CD8-positive, alpha-beta memory T cell (primary cell): ENCODE data around the gene CYP27A1. TPM values are rescaled to one million over a fixed set of nuclear protein-coding genes. Genes with fewer than 3 reads are reported as not detected.
A peak's percentile ranks its signal among the peaks of the same experiment; 100 is the strongest.

Source experiments
- CTCF ChIA-PET: fragments of 350-600 bp; sonication (Branson Sonifier 250); formaldehyde crosslinking; loops from one replicate; lab custom pipeline; 2021; ENCODE audit warnings: antibody characterized with exemption; lab: Charles Lee
- POLR2A ChIA-PET: fragments of 350-600 bp; sonication (Branson Sonifier 250); formaldehyde crosslinking; loops from one replicate; lab custom pipeline; 2021; ENCODE audit warnings: antibody characterized with exemption; lab: Charles Lee
- DNase-seq, 5 donors: peaks; one replicate each; pipeline versions ENCODE4 v3.0.0 to v3.0.0-alpha.2; 2020 to 2022; ENCODE audit warnings: mixed read lengths in 1 of 5
- H3K27ac ChIP-seq: one replicate; pipeline ENCODE4 v1.7.0; 2013; ENCODE audit warnings: low read depth, mild to moderate bottlenecking, low read length, moderate library complexity
- H3K27me3 ChIP-seq: 2 replicates; pipeline ENCODE4 v1.7.0; 2013; ENCODE audit warnings: low read length, mild to moderate bottlenecking; ENCODE audit not compliant: insufficient read depth, poor library complexity, severe bottlenecking
- H3K36me3 ChIP-seq: 2 replicates; pipeline ENCODE4 v1.7.0; 2013; ENCODE audit warnings: mild to moderate bottlenecking, low read length, moderate library complexity; ENCODE audit not compliant: insufficient read depth
- H3K4me1 ChIP-seq: 2 replicates; pipeline ENCODE4 v1.7.0; 2013; ENCODE audit warnings: mild to moderate bottlenecking, low read length, moderate library complexity; ENCODE audit not compliant: insufficient read depth
- H3K4me3 ChIP-seq: 2 replicates; pipeline ENCODE4 v1.7.0; 2013; ENCODE audit warnings: mild to moderate bottlenecking, low read length
- H3K9me3 ChIP-seq: 2 replicates; pipeline ENCODE4 v1.7.0; 2013; ENCODE audit warnings: mild to moderate bottlenecking, low read length
- H3K27ac Mint-ChIP-seq, 8 donors: one replicate each; pipeline ENCODE4 v1.8.0; 2020 to 2021; ENCODE audit warnings: mixed read lengths in 8 of 8, mild to moderate bottlenecking in 6 of 8, inconsistent platforms in 3 of 8, moderate library complexity in 3 of 8
- H3K27me3 Mint-ChIP-seq, 2 donors: one replicate each; pipeline ENCODE4 v1.8.0; 2020 to 2021; ENCODE audit warnings: mixed read lengths in 2 of 2, mild to moderate bottlenecking in 1 of 2, moderate library complexity in 1 of 2
- H3K36me3 Mint-ChIP-seq, 3 donors: one replicate each; pipeline ENCODE4 v1.8.0; 2020 to 2021; ENCODE audit warnings: mixed read lengths in 3 of 3, inconsistent platforms in 1 of 3, mild to moderate bottlenecking in 1 of 3
- H3K4me1 Mint-ChIP-seq, 3 donors: one replicate each; pipeline ENCODE4 v1.8.0; 2020 to 2021; ENCODE audit warnings: mixed read lengths in 3 of 3, inconsistent platforms in 1 of 3, mild to moderate bottlenecking in 1 of 3
- H3K4me3 Mint-ChIP-seq, 7 donors: one replicate each; pipeline ENCODE4 v1.8.0; 2020 to 2021; ENCODE audit warnings: mixed read lengths in 7 of 7, mild to moderate bottlenecking in 6 of 7, moderate library complexity in 4 of 7, inconsistent platforms in 2 of 7
- H3K9me3 Mint-ChIP-seq, 5 donors: one replicate each; pipeline ENCODE4 v1.8.0; 2020 to 2022; ENCODE audit warnings: mixed read lengths in 5 of 5, mild to moderate bottlenecking in 3 of 5, moderate library complexity in 2 of 5, inconsistent platforms in 1 of 5
- polyA plus RNA-seq: library from polyadenylated mRNA; unstranded; fragments of 300-500 nt; fragmentation: Illumina TruSeq; gene quantifications from one replicate; pipeline ENCODE4 v1.2.3, GENCODE V29; 2021
- total RNA-seq, 2 experiments: library from RNA; stranded (reverse); gene quantifications; one replicate each; pipeline ENCODE4 v1.2.3, GENCODE V29; 2021

CYP27A1 gene
- total RNA-seq (1 to 10 TPM; 1.2 TPM), polyA plus RNA-seq (not detected)

DNA sequence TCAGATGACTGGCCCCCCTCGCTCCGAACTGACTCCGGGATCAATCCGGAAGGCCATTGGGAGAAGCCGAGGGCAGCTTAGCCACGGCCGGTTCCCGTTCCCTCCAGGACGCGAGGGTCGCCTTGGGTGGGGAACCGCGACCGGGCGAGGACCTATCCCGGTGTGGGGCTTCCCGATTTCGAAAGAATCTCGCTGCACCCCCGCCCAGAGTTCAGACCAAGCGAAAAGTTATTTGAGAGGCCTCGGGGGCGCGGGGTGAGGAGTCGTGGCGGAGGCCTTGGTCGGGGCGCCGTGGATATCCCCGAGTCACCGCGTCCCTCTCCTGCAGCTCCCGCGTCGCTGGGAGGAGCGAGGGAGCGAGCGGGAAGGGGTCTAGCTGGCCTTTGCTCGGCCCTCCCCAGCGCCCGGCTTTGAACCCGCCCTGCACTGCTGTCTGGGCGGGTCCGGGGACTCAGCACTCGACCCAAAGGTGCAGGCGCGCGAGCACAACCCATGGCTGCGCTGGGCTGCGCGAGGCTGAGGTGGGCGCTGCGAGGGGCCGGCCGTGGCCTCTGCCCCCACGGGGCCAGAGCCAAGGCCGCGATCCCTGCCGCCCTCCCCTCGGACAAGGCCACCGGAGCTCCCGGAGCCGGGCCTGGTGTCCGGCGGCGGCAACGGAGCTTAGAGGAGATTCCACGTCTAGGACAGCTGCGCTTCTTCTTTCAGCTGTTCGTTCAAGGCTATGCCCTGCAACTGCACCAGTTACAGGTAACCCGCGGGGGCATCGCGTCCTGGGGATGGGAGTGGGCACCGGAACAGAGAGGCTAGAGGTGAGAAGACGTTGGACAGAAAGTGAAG is at the start of gene CYP27A1:
TSS of gene CYP27A1 (plus strand) at position 457 of the 837 bp plus-strand sequence. CDS start at position 493, 36 bp downstream.
- H3K4me3 ChIP-seq = no peak within 1 kb of the TSS
- POLR2A ChIA-PET = no interaction called here
- Mint-ChIP-seq H3K4me3 (peak within 1 kb of the TSS in 2 of 7 donors; percentile 3 to 31), H3K27me3 (peaks cover 31 to 52% of the 10 kb centered on the region in 2 donors), H3K9me3 (peaks cover 6 to 15% (median 10%) of the 10 kb centered on the region in 5 donors), H3K27ac (peak within 1 kb of the TSS in 1 of 8 donors; percentile 2), H3K4me1 (peaks cover 0 to 6% (median 1%) of the 10 kb centered on the region in 3 donors), H3K36me3 (peaks cover 7 to 26% (median 11%) of the 10 kb centered on the region in 3 donors)
- no peaks in the 10 kb centered on the region for H3K4me1 ChIP-seq
- peaks cover 9% of the 10 kb centered on the region for H3K27me3 ChIP-seq
- H3K27ac ChIP-seq = no peak within 1 kb of the TSS
- H3K36me3 ChIP-seq = no peaks in the 10 kb centered on the region
- CTCF ChIA-PET = no interaction called here
- no peaks in the 10 kb centered on the region for H3K9me3 ChIP-seq
- DNase-seq = no peak

- H3K4me1 Mint-ChIP-seq = peaks cover 12 to 33% (median 32%) of the 10 kb centered on the region in 3 donors
- peaks cover 2 to 45% (median 17%) of the 10 kb centered on the region in 3 donors for H3K36me3 Mint-ChIP-seq
- no peak overlapping the region for H3K4me3 ChIP-seq
- H3K9me3 ChIP-seq = no peaks in the 10 kb centered on the region
- H3K27ac Mint-ChIP-seq = peak overlapping the region in 1 of 8 donors; percentile 17
- DNase-seq = no peak
- no peaks in the 10 kb centered on the region for H3K4me1 ChIP-seq
- POLR2A ChIA-PET = no interaction called here
- H3K27ac ChIP-seq = no peak overlapping the region
- no peaks in the 10 kb centered on the region for H3K27me3 Mint-ChIP-seq
- H3K36me3 ChIP-seq = peaks cover 6% of the 10 kb centered on the region
- no peaks in the 10 kb centered on the region for H3K27me3 ChIP-seq
- H3K9me3 Mint-ChIP-seq = peaks cover under 1 to 1% (median 1%) of the 10 kb centered on the region in 5 donors
- CTCF ChIA-PET = no interaction called here
- H3K4me3 Mint-ChIP-seq = no peak overlapping the region
These were observed 49.2 kb upstream of the CYP27A1 start for GRCh38 chr2:218732761-218733158.

- ChIA-PET POLR2A (no interaction called here), CTCF (no interaction called here)
- H3K27ac Mint-ChIP-seq = peak overlapping the region in 5 of 8 donors; percentile 31 to 68 (median 50)
- peaks cover 5 to 49% (median 21%) of the 10 kb centered on the region in 3 donors for H3K36me3 Mint-ChIP-seq
- Histone ChIP-seq H3K27ac (no peak overlapping the region), H3K36me3 (peaks cover 11% of the 10 kb centered on the region), H3K4me3 (no peak overlapping the region), H3K4me1 (no peaks in the 10 kb centered on the region), H3K27me3 (no peaks in the 10 kb centered on the region), H3K9me3 (no peaks in the 10 kb centered on the region)
- H3K9me3 Mint-ChIP-seq = no peaks in the 10 kb centered on the region
- DNase-seq = no peak
- H3K4me1 Mint-ChIP-seq = peaks cover 12 to 33% (median 31%) of the 10 kb centered on the region in 3 donors
- H3K4me3 Mint-ChIP-seq = no peak overlapping the region
- H3K27me3 Mint-ChIP-seq = no peaks in the 10 kb centered on the region
These were observed 48.6 kb upstream of the CYP27A1 start for GRCh38 chr2:218733171-218734021.

DNA sequence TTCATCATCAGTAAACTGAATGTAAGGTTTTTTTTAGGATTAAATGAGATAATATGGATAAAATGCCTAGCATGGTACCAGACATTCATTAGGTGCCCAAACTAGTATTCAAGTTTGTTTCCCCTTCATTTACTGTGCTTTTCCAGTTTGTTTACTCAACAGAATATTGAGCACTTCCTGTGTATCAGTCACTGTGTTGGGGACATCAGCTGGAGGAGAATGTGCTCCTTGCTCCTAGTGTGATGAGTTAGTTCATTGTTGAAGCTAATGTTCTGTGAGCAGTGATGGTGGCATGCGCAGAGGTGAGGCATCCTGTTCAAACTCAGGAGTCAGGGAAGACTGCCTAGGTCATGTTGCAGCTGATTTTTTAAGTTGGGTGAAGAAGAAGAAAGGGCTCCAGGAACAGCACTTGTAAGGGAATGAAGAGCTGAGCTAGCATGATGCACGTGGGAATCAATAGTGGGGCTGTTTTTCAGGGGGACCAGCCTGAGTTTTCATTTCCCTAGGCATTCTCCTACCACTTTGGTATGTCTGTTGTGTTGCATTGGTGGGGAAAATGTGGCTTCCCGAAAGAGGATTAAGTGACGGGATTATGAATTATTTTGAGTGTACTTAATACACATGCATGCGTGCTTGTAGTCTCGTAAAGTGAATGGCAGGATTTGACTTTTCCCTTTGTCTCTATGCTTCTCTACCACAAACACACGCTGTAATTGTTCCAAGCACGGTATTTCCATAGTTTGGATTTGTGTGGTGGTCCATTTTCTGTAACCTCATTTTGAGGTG is 47.6 kb upstream of the CYP27A1 start:
- H3K36me3 ChIP-seq = peaks cover 11% of the 10 kb centered on the region
- Mint-ChIP-seq H3K36me3 (peaks cover 5 to 56% (median 19%) of the 10 kb centered on the region in 3 donors), H3K4me3 (no peak overlapping the region), H3K4me1 (peaks cover 12 to 33% (median 31%) of the 10 kb centered on the region in 3 donors), H3K27me3 (no peaks in the 10 kb centered on the region), H3K27ac (peak overlapping the region in 3 of 8 donors; percentile 18 to 82 (median 47)), H3K9me3 (no peaks in the 10 kb centered on the region)
- H3K27ac ChIP-seq = no peak overlapping the region
- no peaks in the 10 kb centered on the region for H3K9me3 ChIP-seq
- POLR2A ChIA-PET = interaction anchor here (0.6 kb wide), 1 partner anchor 328 kb away, joined by 3 read pairs; no protein-coding TSS in a partner anchor
- H3K4me1 ChIP-seq = no peaks in the 10 kb centered on the region
- H3K4me3 ChIP-seq = no peak overlapping the region
- CTCF ChIA-PET = interaction anchor here (2.1 kb wide), 1 partner anchor 9 kb away, joined by 4 read pairs; no protein-coding TSS in a partner anchor
- no peak for DNase-seq
- H3K27me3 ChIP-seq = no peaks in the 10 kb centered on the region

DNA sequence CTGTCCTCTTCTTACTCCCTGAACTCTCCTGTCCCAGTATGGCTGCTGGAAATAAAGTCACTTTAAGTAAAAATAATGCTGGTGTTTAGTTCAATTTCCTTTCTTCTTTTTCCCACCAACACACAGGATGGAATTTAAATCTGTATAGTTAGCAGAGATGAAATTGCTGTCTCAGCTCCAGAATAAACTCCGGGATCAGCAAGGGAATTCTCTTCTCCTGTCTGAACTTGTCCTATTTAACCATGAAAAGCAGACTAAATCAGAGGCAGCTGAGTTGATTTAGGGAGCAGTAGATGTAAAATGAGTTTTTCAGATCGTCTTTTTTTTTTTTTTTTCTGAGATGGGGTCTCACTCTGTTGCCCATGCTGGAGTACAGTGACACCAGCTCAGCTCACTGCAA is 45.4 kb upstream of the CYP27A1 start:
- no peaks in the 10 kb centered on the region for H3K27me3 ChIP-seq
- H3K4me3 ChIP-seq = no peak overlapping the region
- ChIA-PET CTCF (interaction anchor here (0.7 to 2.1 kb wide), 2 partner anchors 11 to 30 kb away, joined by 3 to 4 read pairs; no protein-coding TSS in a partner anchor), POLR2A (no interaction called here)
- H3K4me1 ChIP-seq = no peaks in the 10 kb centered on the region
- Mint-ChIP-seq H3K27ac (no peak overlapping the region), H3K9me3 (no peaks in the 10 kb centered on the region), H3K4me1 (peaks cover 12 to 31% (median 29%) of the 10 kb centered on the region in 3 donors), H3K4me3 (no peak overlapping the region), H3K27me3 (no peaks in the 10 kb centered on the region), H3K36me3 (peaks cover 10 to 70% (median 28%) of the 10 kb centered on the region in 3 donors)
- H3K9me3 ChIP-seq = no peaks in the 10 kb centered on the region
- H3K36me3 ChIP-seq = peaks cover 16% of the 10 kb centered on the region
- H3K27ac ChIP-seq = no peak overlapping the region
- no peak for DNase-seq

DNA sequence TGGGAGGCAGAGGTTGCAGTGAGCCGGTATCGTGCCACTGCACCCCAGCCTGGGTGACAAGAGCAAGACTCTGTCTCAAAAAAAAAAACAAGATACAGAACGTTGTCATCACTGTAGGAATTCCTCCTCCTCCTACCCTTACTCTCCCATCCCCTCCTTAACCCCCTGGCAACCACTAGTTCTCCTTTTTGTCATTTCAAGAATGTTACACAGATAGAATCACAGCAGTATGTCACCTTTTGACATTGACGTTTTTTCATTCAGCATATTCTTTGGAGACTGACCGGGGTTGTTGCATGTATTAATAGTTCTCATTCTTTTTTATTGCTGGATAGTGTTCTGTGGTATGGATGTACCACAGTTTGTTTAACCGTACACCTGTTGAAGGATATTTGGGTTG is 38.9 kb upstream of the CYP27A1 start:
- H3K36me3 Mint-ChIP-seq = peaks cover 24 to 86% (median 28%) of the 10 kb centered on the region in 3 donors
- H3K9me3 Mint-ChIP-seq = no peaks in the 10 kb centered on the region
- no peak for DNase-seq
- Histone ChIP-seq H3K4me3 (no peak overlapping the region), H3K36me3 (peaks cover 24% of the 10 kb centered on the region), H3K4me1 (no peaks in the 10 kb centered on the region), H3K27ac (no peak overlapping the region), H3K9me3 (no peaks in the 10 kb centered on the region), H3K27me3 (no peaks in the 10 kb centered on the region)
- H3K27me3 Mint-ChIP-seq = no peaks in the 10 kb centered on the region
- no peak overlapping the region for H3K4me3 Mint-ChIP-seq
- no peak overlapping the region for H3K27ac Mint-ChIP-seq
- no peaks in the 10 kb centered on the region for H3K4me1 Mint-ChIP-seq
- POLR2A ChIA-PET = no interaction called here
- CTCF ChIA-PET = no interaction called here

DNA sequence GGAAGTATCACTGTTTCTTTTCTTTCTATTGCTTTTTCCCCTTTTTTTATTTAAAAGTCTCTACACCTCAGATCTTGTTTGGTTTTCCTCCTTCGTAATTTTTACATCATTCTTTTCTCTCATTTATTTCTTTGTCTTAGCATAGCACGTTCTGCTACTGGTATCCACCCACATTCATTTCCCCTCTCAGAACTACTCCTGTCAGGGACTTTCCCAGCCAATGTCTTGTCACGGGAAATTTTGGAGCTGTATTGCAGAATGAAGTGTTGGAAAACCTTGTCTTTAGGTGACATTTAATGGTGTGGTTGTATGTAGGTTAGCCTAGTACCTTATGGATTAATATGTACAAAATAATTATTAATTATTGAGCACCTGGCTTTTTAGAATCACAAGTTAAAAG is 37.3 kb upstream of the CYP27A1 start:
- H3K9me3 ChIP-seq = no peaks in the 10 kb centered on the region
- no peaks in the 10 kb centered on the region for H3K4me1 ChIP-seq
- H3K4me3 Mint-ChIP-seq = no peak overlapping the region
- CTCF ChIA-PET = no interaction called here
- H3K27me3 ChIP-seq = no peaks in the 10 kb centered on the region
- H3K27me3 Mint-ChIP-seq = no peaks in the 10 kb centered on the region
- no peak overlapping the region for H3K27ac ChIP-seq
- POLR2A ChIA-PET = no interaction called here
- H3K36me3 Mint-ChIP-seq = peaks cover 21 to 87% (median 29%) of the 10 kb centered on the region in 3 donors
- no peak overlapping the region for H3K4me3 ChIP-seq
- DNase-seq = no peak
- H3K27ac Mint-ChIP-seq = no peak overlapping the region
- no peaks in the 10 kb centered on the region for H3K9me3 Mint-ChIP-seq
- peaks cover 23% of the 10 kb centered on the region for H3K36me3 ChIP-seq
- H3K4me1 Mint-ChIP-seq = no peaks in the 10 kb centered on the region
